Measurements from ENCODE around the gene TRPV3.
A peak's percentile ranks its signal among the peaks of the same experiment; 100 is the strongest.
"Not testable (repeated sequence)": the region's sequence is repeated elsewhere in the genome, so short reads cannot be mapped to it uniquely, and the experiment has no call there.

Gene TRPV3

GRCh38 chr17:3557768-3558583 is at the start of gene TRPV3:
TRPV3 (minus strand) TSS chr17:3557812; CDS start chr17:3554850, 2,962 bp downstream.
- no peak for DNase-seq (ENCODE audit: low spot score)

- no peak for DNase-seq (ENCODE audit: low spot score)
These were observed 46.3 kb upstream of the TRPV3 start for GRCh38 chr17:3603870-3604259.

GRCh38 chr17:3603119-3603869 is 45.7 kb upstream of the TRPV3 start:
- DNase-seq (ENCODE audit: low spot score): no peak

DNA sequence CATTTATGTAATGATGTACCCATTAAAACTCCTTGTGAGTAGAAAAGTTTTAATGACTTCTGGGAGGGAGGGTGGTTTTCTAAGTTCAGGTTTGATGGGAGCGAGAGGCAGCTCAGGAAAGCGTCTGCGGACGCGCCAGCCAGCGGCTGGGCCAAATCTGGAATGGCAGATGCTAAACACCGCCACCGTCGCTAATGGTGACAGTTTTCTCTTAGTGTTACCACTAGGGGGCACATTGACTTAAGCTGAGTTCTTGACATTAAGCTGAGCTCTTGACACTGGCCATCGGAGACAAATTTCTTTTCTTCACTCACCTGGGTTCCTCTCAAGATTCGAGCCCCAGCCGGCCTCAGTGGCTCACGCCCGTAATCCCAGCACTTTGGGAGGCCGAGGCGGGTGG is 44.9 kb upstream of the TRPV3 start:
- DNase-seq (ENCODE audit: low spot score): no peak

DNA sequence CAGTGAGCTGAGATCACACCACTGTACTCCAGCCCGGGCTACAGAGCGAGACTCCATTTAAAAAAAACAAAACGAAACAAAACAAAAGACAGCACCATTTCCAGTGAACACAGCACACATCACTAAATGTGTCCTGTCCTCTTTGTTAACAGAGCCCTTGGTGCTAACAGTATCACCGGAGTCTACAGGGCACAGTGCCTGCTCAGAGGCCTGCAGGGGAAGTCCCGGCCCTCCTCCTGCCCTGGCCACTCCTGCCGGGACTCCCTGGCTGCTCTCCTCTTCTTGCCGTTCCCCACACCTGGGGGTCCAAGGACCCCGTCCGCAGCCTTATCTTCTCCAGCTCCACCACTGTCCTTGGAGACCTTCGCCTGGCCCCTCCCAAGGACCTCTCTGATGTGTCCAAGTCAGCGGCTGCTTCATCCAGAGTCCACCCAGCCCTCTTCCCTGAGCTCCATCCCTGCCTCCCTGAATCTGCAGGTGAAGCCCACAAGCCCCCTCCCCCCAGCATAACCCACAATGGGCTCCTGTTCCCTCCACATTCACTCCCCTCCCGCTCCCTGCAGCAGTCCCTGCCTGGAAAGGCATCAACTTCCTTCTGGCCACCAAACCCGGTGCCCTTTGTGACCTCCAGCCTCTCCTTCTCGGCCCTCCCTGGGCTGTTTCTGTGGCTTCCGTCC is 43.1 kb upstream of the TRPV3 start:
- no peak for DNase-seq (ENCODE audit: low spot score)

GRCh38 chr17:3598078-3598477 is 40.5 kb upstream of the TRPV3 start:
- no peak for DNase-seq (ENCODE audit: low spot score)

DNA sequence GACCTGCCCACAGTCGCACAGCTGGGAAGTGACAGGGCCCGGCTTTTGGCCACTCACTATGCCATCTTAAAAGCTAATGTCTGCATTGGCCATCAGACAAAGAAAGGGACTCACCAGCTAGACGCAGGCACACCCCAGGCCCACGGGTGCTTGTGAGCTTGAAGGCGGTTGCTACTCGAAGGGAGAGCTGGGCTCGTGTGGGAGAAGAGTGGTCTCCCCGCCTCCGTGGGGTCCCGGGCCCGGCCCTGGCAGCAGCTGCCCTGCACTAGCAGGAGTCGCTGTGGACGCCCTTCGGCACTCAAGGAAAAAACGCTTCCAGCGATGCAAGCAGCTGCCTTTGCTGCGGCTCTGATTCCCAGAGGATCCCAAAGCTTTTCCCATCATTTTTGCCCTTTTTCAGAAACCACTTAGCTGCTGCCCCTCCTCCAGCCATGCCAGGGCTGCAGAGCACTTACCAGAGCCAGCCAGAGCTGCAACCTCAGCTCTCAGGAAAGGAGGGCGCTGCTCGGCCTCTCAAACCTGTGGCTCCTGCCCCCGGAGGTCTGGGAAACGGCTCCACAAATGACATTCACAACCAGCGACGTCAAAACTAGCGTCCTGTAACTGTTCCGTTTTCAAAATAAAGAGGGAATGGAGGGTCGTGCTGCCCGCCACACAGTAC is 39.3 kb upstream of the TRPV3 start:
- DNase-seq (ENCODE audit: low spot score): no peak

DNA sequence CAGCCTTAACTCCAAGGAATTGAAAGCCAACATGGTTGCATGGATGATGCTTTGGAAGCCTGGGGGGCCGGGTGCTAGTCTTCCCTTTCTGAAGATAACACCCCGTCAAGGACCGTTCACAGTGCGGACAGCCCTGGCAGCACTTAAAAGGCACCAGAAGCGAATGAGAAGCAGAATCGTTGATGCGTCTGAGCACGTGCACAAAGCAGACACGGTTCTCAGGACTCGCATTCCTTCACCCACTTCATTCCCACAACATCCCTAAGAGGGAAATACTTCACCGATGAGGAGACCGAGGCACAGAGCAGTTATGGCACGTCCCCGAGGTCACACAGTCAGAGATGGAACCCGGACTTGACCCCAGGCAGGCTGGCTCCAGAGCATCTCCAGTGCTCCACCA is 37.4 kb upstream of the TRPV3 start:
- DNase-seq (ENCODE audit: low spot score): no peak

DNA sequence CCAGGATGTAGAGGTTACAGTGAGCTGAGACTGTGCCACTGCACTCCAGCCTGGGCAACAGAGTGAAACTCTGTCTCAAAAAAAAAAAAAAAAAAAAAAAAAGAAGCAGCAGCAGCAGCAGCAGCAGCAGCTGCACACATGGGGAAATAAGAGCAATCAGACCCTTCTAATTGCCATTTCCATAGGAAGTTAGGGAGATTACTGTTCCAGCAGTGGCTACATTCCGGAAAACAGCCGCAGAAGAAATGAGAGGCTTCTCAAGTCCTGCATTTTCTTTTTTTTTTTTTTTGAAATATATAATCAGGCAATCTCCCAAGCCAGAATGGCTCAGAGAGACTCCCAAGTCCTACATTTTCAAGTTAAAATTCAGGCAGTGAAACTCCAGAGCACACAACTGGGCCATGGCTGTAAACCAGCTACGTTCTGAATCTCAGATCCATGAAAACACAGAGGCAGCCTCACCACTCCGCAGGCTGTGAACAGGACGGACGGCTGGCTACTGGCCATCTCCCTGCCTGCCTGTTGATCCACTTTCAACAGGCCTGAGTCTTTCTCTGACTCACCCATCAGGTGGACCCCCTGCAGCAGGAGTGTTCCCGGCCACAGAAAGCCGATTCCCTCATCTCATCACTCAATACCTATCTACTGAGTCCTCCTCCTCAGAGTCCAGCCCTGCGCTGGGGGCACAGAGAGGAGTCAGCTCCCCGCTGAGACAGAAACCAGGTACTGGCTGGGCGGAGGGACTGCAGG is 36.6 kb upstream of the TRPV3 start:
- DNase-seq (ENCODE audit: low spot score): peak; percentile 50

DNA sequence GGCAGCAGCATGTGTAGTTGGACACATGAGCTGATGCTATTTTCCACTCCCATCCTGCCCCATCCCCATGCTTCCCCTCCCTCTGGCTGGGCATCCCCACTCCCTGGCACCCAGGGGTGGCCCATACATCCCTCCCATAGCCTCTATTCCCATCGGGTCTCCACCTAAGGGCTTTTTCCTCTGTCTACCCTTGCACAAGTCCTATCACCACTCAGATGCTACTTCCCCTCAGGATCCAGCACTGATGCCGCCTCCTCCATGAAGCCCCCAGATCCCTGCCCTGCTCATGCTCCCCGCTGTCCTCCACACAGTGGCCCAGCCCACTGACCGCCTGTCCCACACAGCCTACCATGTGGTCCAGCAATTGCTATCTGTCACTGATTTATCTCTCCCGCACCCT is 35.8 kb upstream of the TRPV3 start:
- no peak for DNase-seq (ENCODE audit: low spot score)

DNA sequence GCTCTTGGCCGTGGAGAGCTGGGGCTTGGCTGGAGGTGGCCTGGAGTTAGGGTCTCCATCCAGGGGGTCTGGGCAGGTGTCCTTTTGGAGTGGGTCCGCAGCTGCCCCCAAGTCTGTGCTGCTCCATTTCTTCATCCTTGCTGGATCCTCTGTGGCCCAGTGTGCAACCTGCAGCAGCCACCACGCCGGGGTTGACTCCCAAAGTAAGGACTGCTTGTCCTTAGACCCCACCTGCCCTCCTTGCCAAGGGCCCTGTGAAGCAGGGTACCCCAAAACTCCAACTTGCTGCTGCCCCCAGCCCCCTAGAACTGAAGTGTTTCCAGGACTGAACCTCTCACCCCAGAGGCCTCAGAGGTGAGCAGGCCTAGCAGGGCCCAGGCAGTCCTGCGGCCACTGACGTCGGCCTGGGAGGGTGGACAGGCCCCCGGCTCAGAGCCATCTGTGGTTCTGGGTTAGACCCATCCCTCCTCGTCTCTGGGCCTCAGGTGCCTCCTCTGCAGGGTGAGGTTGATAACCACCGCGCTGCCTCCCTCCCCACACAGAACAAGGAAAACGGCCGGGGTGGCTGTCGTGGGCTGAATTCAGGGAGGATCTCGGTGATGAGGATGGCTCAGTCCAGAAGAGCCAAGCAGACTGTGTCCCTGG is 34.7 kb upstream of the TRPV3 start:
- no peak for DNase-seq (ENCODE audit: low spot score)

DNA sequence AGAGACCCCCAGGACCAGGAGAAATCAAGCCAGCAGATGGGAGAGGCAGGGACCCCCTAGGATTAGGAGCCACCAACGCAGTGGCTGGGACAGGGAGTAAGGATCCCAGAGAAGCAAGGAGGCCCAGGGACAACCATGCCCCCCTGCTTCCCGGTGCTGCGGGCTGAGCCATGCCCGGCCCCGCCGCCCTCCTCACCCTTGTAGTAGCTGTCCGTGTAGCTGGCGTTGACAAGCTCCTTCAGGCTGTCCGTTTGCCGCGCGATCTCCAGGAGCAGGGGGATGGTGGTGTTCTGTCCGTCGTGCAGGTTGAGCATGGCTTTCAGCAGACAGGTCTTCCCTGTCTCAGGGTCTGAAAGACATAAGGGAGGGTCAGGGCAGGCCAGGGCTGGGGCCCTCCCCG is 33.2 kb upstream of the TRPV3 start:
- DNase-seq (ENCODE audit: low spot score): no peak

DNA sequence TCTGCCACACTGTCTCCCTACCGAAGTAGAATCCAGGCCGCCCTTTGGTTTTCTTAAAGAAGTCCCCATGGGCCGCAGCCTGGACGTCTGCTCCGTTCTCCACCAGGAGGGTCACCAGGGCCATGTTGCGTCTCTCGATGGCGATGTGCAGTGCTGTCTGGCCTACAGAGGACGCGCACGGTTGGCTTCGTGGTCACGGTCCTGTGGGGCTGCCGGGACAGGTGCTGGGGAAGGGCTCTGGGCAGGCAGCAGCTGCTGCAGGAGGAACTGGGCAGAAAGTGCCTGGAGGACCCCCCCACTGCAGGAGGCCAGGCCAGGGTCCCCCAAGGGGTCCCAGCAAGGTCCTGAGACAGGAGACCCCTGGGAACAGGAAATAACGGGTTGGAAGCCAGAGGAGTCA is 32.6 kb upstream of the TRPV3 start:
- no peak for DNase-seq (ENCODE audit: low spot score)

DNA sequence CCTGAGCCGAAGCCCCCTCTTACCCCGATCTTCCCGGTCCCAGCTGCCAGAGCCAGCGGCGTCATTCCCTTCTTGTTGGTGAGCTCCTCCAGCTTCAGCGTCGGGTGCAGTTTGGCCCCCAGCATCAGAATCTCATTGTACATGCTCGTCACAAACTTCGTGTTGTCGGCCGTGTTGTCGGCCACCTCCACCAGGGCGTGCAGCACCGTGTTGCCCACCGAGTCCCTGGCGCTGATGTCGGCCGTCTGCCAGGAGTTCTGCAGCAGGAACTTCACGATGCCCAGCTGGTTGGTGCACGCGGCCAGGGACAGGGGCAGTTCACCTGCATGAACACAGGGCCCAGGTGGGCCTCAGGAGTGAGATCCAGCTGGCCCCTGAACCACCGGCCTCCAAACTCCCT is 32.2 kb upstream of the TRPV3 start:
- DNase-seq (ENCODE audit: low spot score): no peak

DNA sequence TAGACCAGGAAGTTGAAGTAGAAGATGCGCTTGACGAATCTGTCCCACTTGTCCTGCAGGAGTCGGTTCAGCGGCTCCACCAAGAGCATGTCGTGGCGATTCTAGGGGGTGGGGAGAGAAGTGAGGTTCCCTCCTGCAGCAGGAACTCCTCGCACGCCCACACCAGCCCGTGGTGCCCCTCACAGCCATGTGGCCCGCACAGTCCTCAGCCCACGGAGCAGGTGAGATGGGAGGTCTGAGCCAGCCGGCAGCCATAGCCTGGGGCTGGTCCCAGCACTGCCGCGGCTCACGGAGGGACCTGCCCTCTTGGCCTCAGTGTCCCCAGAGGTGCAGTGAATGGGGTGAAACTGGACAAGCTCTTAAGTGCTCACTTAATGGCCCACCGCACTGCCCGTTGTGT is 28.2 kb upstream of the TRPV3 start:
- DNase-seq (ENCODE audit: low spot score): no peak

DNA sequence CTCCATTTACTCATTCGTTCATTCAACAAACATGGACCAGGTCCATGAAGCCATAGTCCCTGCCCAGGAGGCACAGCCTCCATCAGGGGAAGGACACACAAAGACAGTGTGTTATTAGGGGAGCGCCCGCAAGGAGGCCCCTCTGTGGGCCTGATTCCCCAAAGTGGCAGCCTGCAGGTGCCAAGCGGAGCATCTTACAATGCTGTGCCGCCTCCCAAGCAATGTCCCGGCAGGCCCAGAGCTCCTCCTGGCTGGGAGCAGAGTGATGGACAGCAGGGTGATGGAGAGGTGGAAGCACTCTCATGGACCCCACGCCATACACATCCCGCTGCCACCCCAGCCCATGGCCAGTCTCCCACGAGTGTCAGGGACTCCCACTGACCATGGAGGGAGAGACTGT is 25.8 kb upstream of the TRPV3 start:
- no peak for DNase-seq (ENCODE audit: low spot score)

- no peak for DNase-seq (ENCODE audit: low spot score)
These were observed 25.3 kb upstream of the TRPV3 start for GRCh38 chr17:3582915-3583314.

DNA sequence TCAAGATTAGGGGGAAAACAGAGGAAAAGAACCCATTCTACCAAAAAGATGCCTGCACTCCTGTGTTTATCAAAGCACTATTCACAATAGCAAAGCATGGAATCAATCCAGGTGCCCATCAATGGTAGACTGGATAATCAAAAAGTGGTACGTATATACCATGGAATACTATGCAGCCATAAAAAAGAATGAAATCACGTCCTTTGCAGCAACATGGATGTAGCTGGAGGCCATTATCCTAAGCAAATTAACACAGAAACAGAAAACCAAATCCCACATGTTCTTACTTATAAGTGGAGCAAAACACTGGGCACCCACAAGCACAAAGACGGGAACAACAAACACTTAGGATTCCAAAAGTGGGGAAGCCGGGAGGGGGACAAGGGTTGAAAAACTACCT is 21.1 kb upstream of the TRPV3 start:
- not testable (repeated sequence) for DNase-seq (ENCODE audit: low spot score)

GRCh38 chr17:3576970-3577369 is 19.4 kb upstream of the TRPV3 start:
- DNase-seq (ENCODE audit: low spot score): no peak

- DNase-seq (ENCODE audit: low spot score): no peak
These were observed 17.9 kb upstream of the TRPV3 start for GRCh38 chr17:3575511-3575910.

GRCh38 chr17:3574231-3574630 is 16.6 kb upstream of the TRPV3 start:
- DNase-seq (ENCODE audit: low spot score): no peak

Measured in pons (tissue), 1 donor.